Stimulated activated CD8-positive, alpha-beta memory T cell treated with anti-CD3 and anti-CD28 coated beads, Interleukin-15, amount 100 ng/mL, for 1 hour (primary cell): ENCODE measurements around the gene PDE4DIP.
"Not testable (repeated sequence)": the region's sequence is repeated elsewhere in the genome, so short reads cannot be mapped to it uniquely, and the experiment has no call there.

Source experiments
- DNase-seq: peaks from one replicate; pipeline ENCODE4 v3.0.0-alpha.2; 2020; ENCODE audit warnings: low read depth

Gene PDE4DIP

DNA sequence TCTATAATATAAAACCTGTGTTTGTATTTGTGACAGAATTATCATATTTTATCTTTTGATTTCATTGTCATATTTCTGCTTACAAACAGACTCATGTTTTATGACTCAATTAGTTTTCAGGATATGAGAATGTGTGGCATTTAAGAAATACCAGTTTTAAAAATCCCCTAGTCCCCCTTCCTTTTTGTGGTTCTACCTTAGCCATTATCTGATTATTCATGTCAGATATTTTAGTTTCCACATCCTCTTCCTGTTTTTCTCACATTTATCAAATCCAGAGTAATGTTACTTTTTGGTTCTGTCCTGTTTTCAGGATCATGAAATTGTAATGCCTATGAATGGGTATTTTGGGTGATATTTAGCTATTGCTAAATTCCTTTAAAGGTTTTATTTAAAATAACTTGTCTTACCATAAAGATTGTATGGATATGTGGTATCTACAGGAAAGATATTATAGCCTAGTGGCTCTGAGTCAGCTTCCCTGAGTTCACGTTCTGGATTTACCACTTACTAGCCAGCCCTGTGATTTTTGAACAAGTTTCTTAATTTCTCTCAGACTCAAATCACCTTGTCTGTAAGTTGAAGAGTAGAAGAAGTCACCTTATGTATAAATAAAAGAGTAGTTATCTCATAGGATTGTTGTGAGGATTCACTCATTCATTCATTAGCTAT lies 131.8 kb downstream of the PDE4DIP start:
- DNase-seq: not testable (repeated sequence)

DNA sequence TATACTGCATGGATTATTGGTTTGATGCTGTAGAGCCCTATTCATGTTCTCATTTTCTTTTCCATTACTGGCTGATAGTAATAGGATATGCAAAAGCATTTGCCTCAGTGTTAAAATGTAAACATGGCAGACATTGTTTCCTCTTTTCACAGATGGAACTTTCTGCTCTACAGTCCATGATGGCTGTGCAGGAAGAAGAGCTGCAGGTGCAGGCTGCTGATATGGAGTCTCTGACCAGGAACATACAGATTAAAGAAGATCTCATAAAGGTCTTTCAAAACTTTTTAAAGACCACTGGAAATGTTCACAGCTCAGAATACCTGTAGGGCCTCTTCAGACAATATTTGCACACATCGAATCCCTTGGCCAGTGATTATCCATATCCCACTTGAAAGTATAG lies 133.6 kb downstream of the PDE4DIP start:
- not testable (repeated sequence) for DNase-seq

DNA sequence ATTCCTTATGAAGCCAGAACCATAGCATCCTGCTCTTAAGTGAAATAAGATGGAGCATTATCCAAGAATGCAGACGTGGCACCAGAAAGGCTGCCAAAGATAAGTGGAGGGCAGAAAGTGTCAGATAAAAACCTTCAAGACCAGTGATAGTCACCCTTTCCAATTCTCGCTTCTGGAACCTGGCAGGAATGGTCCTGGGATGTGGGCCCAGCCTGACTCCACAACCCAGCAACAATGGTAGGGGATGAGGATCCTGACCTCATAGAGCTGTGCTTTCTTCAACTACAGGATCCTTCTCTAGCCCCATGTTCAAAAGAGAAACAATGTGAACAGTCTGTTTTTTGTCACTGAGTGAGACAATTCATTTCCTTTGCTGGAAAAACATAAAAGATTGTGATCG lies 145.2 kb downstream of the PDE4DIP start:
- DNase-seq: not testable (repeated sequence)

DNA sequence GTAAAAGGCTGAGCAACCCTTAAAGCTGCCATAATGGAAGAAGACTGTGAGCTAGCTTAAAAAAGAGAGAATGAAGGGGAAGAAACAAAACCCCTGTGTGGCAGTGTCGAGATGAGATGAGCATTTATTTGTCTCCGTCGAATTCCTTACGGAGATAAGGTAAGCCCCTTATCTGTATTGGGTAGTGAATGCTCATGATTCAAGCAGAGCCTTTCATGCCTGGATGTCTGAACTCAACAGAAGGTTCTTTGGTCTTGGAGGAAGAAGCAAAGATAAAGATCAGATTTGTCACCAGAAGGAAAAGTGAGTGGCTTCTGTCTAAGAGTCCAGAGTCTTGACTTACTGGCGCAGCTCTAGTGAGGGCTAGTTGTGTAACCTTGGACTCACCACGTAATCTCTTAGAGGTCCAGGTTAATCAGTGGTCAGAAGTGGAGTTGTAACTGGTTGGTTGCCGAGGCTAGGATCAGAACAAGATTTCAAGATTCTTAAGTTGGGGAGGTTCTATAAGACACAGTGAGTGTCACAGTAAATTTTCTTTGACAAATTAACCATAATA lies 146.1 kb downstream of the PDE4DIP start:
- not testable (repeated sequence) for DNase-seq

DNA sequence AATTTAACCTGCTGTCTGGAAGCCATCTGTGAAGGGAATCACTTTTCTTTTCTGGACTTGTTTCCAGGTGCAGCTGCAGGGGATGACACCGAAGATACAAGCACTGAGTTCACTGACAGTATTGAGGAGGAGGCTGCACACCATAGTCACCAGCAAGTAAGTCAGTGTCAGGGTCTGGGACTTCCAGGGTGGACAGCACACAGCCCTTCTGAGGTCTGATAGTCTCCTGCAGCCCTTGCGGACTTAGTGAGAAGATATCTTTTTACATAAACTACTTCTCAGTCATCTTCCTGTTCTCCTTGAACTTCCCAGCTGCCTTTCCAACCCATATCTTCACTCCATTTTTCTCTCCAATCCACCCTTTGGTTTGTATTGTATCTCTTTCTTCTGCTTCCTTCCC lies 147.6 kb downstream of the PDE4DIP start:
- not testable (repeated sequence) for DNase-seq

DNA sequence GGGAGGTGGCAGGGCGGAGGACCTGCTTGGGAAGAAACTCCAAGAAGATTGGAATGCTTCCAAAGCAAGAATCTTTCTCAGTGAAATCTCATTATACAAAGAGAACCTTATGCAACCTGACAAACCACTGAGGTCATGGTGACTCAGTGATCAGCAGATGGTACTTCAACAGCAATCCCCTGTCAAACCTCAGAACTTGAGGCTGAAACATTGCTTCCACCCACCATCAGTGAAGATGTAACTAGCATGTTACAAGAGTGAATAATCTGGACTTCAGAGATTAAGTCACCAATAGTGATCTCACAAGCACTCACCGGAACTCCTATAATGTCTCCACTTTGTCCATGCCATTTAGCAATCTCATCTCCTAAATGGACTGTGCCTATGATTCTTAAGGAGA lies 148.1 kb downstream of the PDE4DIP start:
- not testable (repeated sequence) for DNase-seq

DNA sequence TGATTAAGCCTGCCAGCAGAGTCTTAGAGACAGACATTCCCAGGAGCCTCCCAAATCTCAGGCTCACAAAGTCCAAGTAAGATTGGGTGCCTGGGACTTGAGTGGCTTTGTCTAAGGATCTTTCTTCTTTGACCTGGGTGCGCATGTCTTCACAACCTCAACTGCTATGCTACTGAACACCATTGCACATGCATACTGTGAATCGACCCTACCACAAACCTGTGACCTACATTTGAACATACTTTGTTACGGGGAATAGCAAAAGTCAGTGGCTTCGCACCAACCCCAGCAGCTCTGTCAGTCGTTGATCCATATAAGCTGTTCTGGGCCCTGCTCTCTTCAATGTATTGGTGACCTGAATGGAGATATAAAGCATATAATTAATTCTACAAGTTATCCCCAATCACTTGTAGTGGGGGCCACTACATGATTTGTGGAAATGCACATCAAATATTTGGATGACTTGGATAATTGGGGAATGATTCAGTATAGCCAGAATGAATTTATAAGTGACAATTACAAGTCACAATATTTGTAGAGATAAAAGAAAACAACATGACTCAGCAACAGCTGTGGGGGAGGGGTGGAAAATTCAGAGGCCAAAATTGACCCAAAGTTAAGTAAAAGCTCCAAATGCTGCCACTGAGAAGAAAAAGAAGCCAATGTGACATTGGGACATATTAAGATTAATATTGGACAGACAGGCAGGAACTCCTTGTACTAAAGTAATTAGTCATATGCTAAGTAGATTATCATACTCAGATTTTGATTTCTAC lies 152.4 kb downstream of the PDE4DIP start:
- not testable (repeated sequence) for DNase-seq

DNA sequence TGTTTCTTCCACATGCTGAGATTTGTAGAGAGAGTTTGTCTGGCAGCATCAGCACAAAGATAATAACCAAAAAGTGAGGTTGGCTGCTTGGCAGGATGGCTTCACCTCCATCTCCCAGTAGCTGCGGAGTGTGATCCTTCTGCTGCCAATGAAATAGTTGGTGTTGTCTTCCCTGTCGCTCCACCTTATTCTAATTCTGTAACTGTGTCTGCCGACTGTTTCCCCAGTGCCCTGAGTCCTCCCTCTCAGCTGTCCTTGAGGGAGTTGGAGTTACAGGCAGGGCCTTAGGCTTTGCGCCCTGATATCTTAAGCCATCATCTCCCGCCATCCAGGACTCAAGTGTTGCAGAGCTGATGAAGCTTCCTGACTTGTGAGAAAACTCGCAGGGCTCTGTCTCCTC lies 153.2 kb downstream of the PDE4DIP start:
- not testable (repeated sequence) for DNase-seq

DNA sequence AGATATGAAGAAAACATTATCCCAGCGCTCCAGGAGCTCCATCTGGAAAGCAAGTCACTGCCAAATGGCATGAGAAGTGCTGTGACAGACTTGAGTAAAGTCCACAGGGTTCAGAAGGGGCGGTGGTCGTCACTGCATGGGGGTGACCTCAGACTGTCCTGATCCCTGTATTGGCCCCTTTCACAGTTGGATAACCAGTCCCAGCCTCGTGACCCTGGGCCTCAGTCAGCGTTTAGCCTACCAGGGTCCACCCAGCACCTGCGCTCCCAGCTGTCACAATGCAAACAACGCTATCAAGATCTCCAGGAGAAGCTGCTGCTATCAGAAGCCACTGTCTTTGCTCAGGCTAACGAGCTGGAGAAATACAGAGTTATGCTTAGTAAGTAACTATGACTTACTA lies 158.4 kb downstream of the PDE4DIP start:
- not testable (repeated sequence) for DNase-seq

DNA sequence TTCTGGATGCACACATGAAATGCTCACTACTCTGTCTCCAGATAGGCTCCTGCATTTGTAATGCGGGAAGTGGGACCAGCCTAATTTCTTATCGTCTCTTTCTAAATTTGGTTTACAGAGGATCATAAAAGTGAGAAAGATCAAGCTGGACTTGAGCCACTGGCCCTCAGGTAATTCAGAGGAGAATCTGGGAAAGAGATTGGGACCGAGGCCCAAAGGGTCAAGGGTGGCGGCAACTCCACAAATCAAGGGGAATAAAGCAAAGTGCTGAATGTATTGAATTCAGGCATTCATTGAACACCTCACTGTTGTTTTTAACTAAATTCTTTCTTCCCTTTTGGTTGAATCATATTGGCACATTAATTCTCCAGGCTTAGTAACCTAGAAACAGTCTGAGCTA lies 164.1 kb downstream of the PDE4DIP start:
- DNase-seq: not testable (repeated sequence)

DNA sequence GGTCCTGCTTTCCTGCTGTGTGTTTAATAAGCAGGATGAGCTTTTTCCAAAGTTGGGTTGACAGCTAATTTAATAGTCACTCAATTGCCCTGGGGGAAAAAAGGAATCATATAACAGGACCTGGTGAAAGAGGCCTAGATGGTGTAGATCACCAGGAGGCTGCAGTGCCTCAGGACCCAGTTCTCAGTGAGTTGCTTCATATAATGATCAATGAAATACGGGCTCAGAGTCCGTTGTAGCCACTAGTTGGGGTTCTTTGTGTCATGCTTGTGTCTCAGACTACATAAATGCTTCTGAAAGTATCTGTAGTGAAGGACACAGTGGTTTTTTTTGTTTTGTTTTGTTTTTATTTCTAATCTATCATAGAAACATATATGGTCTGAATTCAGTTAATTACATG lies 164.5 kb downstream of the PDE4DIP start:
- DNase-seq: not testable (repeated sequence)

DNA sequence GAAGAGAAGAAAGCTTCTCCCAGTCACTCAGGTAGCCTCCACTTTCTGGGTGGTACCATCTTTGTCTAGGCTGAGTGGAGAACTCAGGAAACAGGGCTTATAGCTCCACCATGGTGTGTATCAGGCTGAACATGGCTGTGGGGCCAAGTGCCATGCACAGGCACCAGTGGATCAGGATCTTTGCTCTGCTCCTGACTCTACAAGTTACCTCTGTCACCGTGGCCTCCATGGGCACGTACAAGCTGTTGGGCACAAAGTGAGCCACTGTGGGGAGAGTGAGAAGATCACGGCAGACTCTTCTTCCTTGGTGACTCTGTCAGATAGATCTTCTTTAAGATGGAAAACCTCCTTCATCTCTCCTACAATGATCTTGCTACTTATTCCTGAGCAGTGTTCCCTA lies 165.5 kb downstream of the PDE4DIP start:
- DNase-seq: not testable (repeated sequence)

DNA sequence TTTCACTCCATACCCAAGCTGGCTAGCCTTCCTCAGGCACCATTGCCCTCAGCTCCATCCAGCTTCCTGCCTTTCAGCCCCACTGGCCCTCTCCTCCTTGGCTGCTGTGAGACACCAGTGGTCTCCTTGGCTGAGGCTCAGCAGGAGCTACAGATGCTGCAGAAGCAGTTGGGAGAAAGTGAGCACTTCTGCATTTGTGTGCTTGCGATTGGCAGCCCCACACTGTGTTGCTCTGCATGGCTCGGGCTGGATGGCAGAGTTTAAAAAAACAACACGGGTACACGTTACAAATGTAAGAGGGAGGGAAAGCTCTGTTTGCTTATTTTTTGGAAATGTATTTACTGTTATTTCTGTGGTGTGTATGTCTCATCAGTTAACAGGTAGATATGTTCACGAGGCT lies 168.4 kb downstream of the PDE4DIP start:
- not testable (repeated sequence) for DNase-seq

DNA sequence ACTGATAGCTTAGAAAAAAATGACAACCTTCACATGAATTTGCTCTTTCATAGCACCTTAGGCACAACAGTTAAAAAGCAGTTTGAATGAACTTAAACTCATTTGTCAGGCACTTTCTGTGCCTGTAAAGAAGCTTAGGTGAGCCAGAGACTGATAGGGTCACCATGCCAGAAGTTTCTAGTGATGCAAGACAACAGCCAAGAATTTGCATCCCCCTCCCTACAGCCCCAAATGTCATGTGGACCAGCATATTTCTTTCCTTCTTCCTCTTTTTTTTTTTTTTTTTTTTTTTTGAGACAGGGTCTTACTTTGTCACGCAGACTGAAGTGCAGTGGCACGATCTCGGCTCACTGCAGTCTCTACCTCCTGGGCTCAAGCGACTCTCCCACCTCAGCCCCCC lies 169.3 kb downstream of the PDE4DIP start:
- not testable (repeated sequence) for DNase-seq

DNA sequence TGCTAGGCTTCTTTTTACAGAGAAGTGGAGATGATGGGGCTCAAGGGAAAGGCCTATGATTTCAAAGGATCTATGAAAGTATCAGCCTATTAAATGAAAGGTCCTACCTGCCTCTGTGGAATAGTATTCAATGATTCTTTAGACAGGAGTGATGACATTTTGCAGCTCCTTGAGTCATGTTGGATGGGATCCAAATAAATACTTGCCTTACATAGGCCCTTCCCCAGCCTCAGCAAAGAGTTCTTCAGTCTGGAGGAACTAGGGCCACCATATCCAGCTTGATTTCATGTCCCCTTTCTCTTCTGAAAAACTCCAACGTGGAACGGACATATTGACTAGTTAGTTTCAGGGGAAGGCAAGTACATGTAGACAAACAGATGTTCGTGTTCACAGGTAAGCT lies 171.3 kb downstream of the PDE4DIP start:
- DNase-seq: not testable (repeated sequence)

DNA sequence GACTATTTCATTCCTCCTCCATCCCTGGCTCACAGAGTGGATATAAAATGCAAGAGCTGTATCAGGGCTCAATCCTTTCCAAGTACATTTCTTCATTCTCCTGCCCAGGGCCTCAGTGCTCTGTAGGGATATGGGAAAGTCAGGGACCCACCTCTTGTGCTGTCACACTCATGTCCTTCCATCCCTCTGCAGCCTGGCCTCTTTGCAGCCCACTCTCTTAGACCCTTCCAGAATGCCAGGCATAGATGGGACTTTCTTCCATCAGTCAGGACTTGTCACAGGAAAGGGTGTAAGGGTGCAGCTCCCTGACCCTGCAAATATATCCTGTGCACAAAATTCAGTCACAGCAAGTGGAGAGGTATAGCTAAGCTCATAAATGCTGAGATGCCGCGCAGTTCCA lies 172.4 kb downstream of the PDE4DIP start:
- not testable (repeated sequence) for DNase-seq

DNA sequence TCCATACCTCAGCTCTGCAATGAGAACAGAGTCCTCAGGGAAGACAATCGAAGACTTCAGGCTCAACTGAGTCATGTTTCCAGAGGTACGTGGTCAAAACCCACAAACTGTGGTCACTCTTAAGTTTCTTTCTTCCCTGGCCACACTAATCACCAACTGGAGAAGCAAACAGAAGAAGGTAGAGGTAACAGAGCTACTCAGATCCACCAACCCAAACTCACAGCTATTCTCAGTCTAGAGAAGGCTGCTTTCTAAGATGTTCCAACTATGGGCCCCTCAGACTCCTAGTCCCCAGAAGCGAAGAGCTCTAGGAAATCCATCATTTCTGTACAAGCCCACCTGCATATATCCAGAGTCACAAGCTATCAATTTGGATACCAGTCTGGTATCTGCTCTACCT lies 174.3 kb downstream of the PDE4DIP start:
- not testable (repeated sequence) for DNase-seq

DNA sequence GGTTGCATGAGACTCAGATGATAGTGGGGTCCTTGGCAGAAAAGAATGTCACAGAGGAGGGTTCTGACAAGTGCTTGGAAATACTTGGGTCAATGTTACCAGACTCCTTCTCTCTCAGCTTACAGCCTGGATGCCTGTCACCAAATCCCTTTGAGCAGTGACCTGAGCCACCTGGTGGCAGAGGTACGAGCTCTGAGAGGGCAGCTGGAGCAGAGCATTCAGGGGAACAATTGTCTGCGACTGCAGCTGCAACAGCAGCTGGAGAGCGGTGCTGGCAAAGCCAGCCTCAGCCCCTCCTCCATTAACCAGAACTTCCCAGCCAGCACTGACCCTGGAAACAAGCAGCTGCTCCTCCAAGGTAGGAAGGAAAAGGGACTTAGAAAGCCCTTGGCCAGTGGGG lies 180.1 kb downstream of the PDE4DIP start:
- not testable (repeated sequence) for DNase-seq

DNA sequence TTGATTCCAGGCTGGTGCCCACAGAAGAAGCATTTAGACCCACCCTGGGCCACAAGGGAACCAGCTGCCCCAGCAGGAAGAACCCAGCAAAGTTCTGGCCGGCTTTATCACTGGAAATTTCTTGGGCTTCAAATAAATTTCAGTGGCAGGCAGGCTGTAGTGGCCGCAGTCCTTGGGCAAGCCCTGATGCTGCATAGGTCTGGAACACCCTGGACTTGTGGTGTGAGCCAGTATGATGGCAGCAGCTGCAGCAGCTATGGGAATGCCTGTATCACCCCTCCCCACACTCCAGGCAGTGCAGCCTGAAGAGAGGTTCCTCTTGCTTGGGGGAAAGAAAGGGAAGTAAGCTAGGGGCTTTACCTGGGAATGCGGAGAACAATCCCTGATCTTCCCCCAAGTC lies 189.7 kb downstream of the PDE4DIP start:
- DNase-seq: not testable (repeated sequence)

DNA sequence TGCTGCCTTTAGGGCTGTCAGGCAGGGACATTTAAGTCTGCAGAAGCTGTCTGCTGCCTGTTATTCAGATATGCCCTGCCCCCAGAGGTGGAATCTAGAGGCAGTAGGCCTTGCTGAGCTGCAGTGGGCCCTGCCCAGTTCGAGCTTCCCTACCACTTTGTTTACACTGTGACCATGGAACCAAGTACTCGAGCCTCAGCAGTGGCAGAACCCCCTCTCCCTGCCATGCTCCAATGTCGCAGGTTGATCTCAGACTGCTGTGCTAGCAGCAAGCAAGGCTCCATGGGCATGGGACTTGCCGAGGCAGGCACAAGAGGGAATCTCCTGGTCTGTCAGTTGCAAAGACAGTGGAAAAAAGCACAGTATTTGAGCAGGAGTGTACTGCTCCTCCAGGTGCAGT lies 198.8 kb downstream of the PDE4DIP start:
- DNase-seq: not testable (repeated sequence)

DNA sequence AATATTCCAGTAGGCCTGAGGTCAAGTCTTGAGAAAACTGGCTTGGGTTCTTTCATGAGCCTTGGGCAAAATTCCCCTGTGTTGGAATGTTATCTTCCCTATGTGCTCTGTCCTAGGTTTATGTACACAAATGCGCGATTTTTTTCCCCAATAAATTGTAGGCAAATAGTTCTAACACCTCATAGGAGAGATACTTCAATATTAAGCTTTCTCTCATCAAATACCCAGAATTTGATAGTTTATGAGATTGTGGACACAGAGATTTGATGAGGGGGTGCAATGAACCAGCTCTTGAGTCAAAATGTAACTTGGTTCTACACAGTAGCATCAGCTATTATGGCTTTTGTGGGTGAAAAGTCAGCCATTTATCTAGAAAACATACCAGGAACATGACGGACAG lies 220.4 kb downstream of the PDE4DIP start:
- not testable (repeated sequence) for DNase-seq

DNA sequence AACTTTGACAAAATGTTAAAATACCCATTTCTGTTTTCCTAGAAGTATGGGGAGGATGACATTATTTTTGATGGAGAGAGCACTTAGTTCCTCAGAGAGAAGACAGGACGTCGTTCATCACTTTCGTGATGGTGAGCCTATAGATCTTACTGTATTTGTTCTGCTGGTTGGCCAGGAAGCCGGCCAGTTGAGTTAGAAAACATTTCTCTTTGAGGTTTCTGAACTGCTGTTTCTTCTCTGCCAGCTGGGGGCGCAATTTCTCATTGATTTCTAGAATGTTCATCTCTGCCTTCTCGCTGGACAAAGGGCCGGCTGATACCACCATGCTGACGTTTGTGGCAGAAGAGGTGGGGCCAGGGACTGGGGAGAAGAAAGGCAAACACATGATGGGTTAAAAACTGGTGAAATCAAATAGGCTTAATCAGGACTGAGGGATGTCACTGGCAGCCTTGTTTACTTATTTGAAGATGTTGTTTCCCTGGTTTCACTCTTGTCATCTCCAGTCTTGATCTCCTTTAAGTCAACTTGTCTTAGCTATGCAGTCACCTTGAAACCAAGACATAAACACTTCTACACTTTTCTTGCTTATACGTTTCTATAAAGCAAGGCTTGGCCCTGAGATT lies 231.4 kb downstream of the PDE4DIP start:
- DNase-seq: not testable (repeated sequence)
